Hematopoietic multipotent progenitor cell treated with erythropoietin and hydrocortisone succinate and interleukin-3 and kit ligand, for 8 days (in vitro differentiated cells): ENCODE results near the gene RLN2.

Experiments
- DNase-seq: peaks from one replicate; pipeline ENCODE4 v3.0.0-alpha.2; 2015

Gene RLN2

DNA sequence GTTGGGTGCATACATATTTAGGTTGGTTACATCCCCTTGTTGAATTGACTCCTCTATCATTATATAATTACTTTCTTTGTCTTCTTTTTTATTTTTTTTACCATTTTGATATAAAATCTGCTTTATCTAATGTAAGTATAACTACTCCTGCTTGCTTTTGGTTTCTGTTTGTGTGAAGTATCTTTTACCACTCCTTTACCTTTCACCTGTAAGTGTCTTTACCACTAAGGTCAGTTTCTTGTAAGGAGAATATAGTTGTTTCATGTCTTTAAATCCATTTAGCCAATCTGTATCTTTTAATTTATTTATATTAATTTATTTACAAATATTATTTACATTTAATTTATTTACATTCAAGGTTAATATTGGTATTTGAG, 40.3 kb downstream of the RLN2 start:
- DNase-seq, result no peak

DNA sequence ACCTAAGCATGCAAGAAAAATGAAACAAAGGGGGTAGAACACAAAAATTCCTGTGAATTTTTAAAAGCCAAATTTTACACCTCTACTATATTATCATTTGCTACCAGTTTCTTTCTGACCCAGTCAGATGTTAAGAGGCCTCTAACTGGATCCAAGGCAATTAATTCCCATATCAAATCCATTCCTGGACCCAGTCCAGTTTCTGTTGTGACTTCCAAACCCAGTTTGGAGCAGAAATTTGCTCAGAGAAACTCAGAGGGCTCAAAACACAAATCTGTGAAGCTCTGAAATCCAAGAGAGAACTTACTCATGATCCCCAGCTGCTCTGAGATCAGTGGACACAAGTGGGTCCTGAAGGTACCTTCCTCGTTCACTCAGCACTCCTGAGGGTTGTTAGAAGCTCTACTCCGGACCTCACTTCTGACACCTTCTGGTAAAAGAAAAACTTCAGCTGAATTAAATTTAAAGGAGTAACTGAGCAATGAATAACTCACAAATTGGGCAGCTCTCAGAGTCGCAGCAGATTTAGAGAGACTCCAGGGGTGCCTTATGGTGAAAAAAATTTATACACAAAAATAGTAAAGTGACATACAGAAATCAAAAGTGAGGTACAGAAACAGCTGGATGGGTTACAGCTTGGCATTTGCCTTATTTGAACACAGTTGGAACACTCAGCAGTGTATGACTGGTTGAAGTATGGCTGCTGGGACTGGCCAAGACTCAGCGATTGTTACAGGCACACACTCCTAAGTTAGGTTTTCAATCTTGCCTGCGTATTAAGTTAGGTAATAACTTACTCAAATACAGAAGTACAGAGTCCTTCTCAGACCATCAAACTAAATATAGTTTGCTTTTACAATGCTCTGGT, 40.9 kb downstream of the RLN2 start:
- peak; percentile 49 for DNase-seq
